H9 (cell line): ENCODE results near the gene HNRNPK. TPM values are rescaled to one million over a fixed set of nuclear protein-coding genes. Genes with fewer than 3 reads are reported as not detected.

Experiments used
- DNase-seq: peaks from one replicate; pipeline ENCODE4 v3.0.0-alpha.2; 2017
- H2AFZ ChIP-seq: one replicate; pipeline ENCODE4 v1.6.1; 2013; ENCODE audit warnings: mild to moderate bottlenecking, low read length, control low read depth, moderate library complexity
- H2AK5ac ChIP-seq: 2 replicates; pipeline ENCODE4 v1.6.1; 2013; ENCODE audit warnings: low read length, control low read depth, mixed read lengths; ENCODE audit not compliant: insufficient read length
- H2BK120ac ChIP-seq: one replicate; pipeline ENCODE4 v1.6.1; 2013; ENCODE audit warnings: low read depth, mild to moderate bottlenecking, low read length, control low read depth, inconsistent platforms; ENCODE audit not compliant: poor library complexity, severe bottlenecking
- H2BK12ac ChIP-seq: 2 replicates; pipeline ENCODE4 v1.6.1; 2013; ENCODE audit warnings: low read length, control low read depth, mixed read lengths, low read depth; ENCODE audit not compliant: insufficient read length
- H2BK15ac ChIP-seq: 2 replicates; pipeline ENCODE4 v1.6.1; 2013; ENCODE audit warnings: low read depth, low read length, control low read depth
- H2BK20ac ChIP-seq: one replicate; pipeline ENCODE4 v1.6.1; 2013; ENCODE audit warnings: low read depth, mild to moderate bottlenecking, low read length, control low read depth, inconsistent platforms; ENCODE audit not compliant: poor library complexity, severe bottlenecking
- H2BK5ac ChIP-seq: 2 replicates; pipeline ENCODE4 v1.6.1; 2013; ENCODE audit warnings: low read length, control low read depth, mixed read lengths; ENCODE audit not compliant: insufficient read length
- H3K14ac ChIP-seq: 2 replicates; pipeline ENCODE4 v1.6.1; 2013; ENCODE audit warnings: low read length, control low read depth; ENCODE audit not compliant: insufficient read depth
- H3K18ac ChIP-seq: 2 replicates; pipeline ENCODE4 v1.6.1; 2013; ENCODE audit warnings: low read depth, mild to moderate bottlenecking, mixed read lengths, low read length, control low read depth; ENCODE audit not compliant: insufficient read length
- H3K23ac ChIP-seq: 2 replicates; pipeline ENCODE4 v1.6.1; 2013; ENCODE audit warnings: low read length, control low read depth, mixed read lengths, low read depth; ENCODE audit not compliant: insufficient read length
- H3K23me2 ChIP-seq: 2 replicates; pipeline ENCODE4 v1.6.1; 2013; ENCODE audit warnings: low read depth, mild to moderate bottlenecking, mixed read lengths, low read length, control low read depth; ENCODE audit not compliant: insufficient read length, poor library complexity, severe bottlenecking
- H3K27ac ChIP-seq: 2 replicates; pipeline ENCODE4 v1.5.1; 2013; ENCODE audit warnings: low read length, control low read depth, mixed read lengths, low read depth; ENCODE audit not compliant: insufficient read length
- H3K27me3 ChIP-seq: 2 replicates; pipeline ENCODE4 v1.6.1; 2013; ENCODE audit warnings: low read length, control low read depth, inconsistent platforms; ENCODE audit not compliant: insufficient read depth
- H3K4ac ChIP-seq: 2 replicates; pipeline ENCODE4 v1.6.1; 2013; ENCODE audit warnings: low read depth, mild to moderate bottlenecking, control low read depth, inconsistent platforms, low read length, moderate library complexity
- H3K4me1 ChIP-seq: 2 replicates; pipeline ENCODE4 v1.6.1; 2013; ENCODE audit warnings: low read length, control low read depth, inconsistent platforms; ENCODE audit not compliant: insufficient read depth
- H3K4me2 ChIP-seq: 2 replicates; pipeline ENCODE4 v1.6.1; 2013; ENCODE audit warnings: low read length, control low read depth, mixed read lengths; ENCODE audit not compliant: insufficient read length, insufficient read depth
- H3K56ac ChIP-seq: 2 replicates; pipeline ENCODE4 v1.6.1; 2013; ENCODE audit warnings: low read depth, mild to moderate bottlenecking, mixed read lengths, low read length, control low read depth; ENCODE audit not compliant: insufficient read length
- H3K79me1 ChIP-seq: 2 replicates; pipeline ENCODE4 v1.6.1; 2013; ENCODE audit warnings: low read depth, mild to moderate bottlenecking, moderate library complexity, low read length, control low read depth, inconsistent platforms; ENCODE audit not compliant: insufficient read depth, poor library complexity, severe bottlenecking
- H3K79me2 ChIP-seq: 2 replicates; pipeline ENCODE4 v1.6.1; 2013; ENCODE audit warnings: low read length, control low read depth, inconsistent platforms; ENCODE audit not compliant: insufficient read depth
- H3K9ac ChIP-seq: 2 replicates; pipeline ENCODE4 v1.6.1; 2013; ENCODE audit warnings: low read length, control low read depth, mixed read lengths; ENCODE audit not compliant: insufficient read length; ENCODE audit errors: extremely low read depth
- H3K9me3 ChIP-seq: one replicate; pipeline ENCODE4 v1.6.1; 2013; ENCODE audit warnings: low read depth, low read length, inconsistent platforms; ENCODE audit not compliant: control insufficient read depth
- H3T11ph ChIP-seq: one replicate; pipeline ENCODE4 v1.6.1; 2013; ENCODE audit warnings: mild to moderate bottlenecking, low read length, control low read depth, inconsistent platforms
- H4K20me1 ChIP-seq: one replicate; pipeline ENCODE4 v1.6.1; 2013; ENCODE audit not compliant: control insufficient read depth, insufficient read length, insufficient read depth
- H4K5ac ChIP-seq: 2 replicates; pipeline ENCODE4 v1.6.1; 2013; ENCODE audit warnings: low read depth, mild to moderate bottlenecking, mixed read lengths, low read length, control low read depth; ENCODE audit not compliant: insufficient read length
- H4K8ac ChIP-seq: replicated peaks from 2 replicates; pipeline ENCODE4 v1.6.1; 2013; ENCODE audit warnings: low read length, control low read depth, mixed read lengths, low read depth; ENCODE audit not compliant: insufficient read length
- H4K91ac ChIP-seq: 2 replicates; pipeline ENCODE4 v1.6.1; 2013; ENCODE audit warnings: low read depth, mild to moderate bottlenecking, moderate library complexity, mixed read lengths, low read length, control low read depth; ENCODE audit not compliant: insufficient read length
- H3K27ac Mint-ChIP-seq, 3 experiments: 2 replicates in 2 of 3; 3 replicates in 1 of 3; pipeline ENCODE4 v1.8.0; 2020 to 2021; ENCODE audit warnings: mixed read lengths in 3 of 3, mild to moderate bottlenecking in 1 of 3, moderate library complexity in 1 of 3
- H3K27me3 Mint-ChIP-seq: 2 replicates; pipeline ENCODE4 v1.8.0; 2021; ENCODE audit warnings: low read depth, mild to moderate bottlenecking, moderate library complexity, mixed read lengths
- H3K36me3 Mint-ChIP-seq, 3 experiments: 2 replicates in 2 of 3; 3 replicates in 1 of 3; pipeline ENCODE4 v1.8.0; 2020 to 2021; ENCODE audit warnings: low read depth in 3 of 3, mixed read lengths in 3 of 3; ENCODE audit not compliant: insufficient read depth in 1 of 3
- H3K4me1 Mint-ChIP-seq, 2 experiments: 2 replicates each; pipeline ENCODE4 v1.8.0; 2020; ENCODE audit warnings: mixed read lengths in 2 of 2
- H3K4me3 Mint-ChIP-seq, 2 experiments: 2 replicates in 1 of 2; 3 replicates in 1 of 2; pipeline ENCODE4 v1.8.0; 2020 to 2021; ENCODE audit warnings: mild to moderate bottlenecking in 2 of 2, mixed read lengths in 2 of 2, moderate library complexity in 1 of 2
- H3K9me3 Mint-ChIP-seq, 2 experiments: 2 replicates in 1 of 2; 3 replicates in 1 of 2; pipeline ENCODE4 v1.8.0; 2020; ENCODE audit warnings: mild to moderate bottlenecking in 2 of 2, mixed read lengths in 2 of 2, moderate library complexity in 1 of 2
- WGBS: extraction: QIAGEN DNeasy Blood & Tissue Kit; methylation state at CpG from one replicate; pipeline ENCODE4 v1.1.7; 2013; ENCODE audit warnings: missing lambda C conversion rate, low lambda C conversion rate, mixed read lengths; ENCODE audit not compliant: insufficient read length; ENCODE audit errors: extremely low coverage; 5-methylcytosine and 5-hydroxymethylcytosine counted together
- total RNA-seq: library from RNA; stranded (reverse); gene quantifications from 2 replicates; pipeline ENCODE4 v1.2.1, GENCODE V29; 2021
- TF ChIP-seq, protein P1 (sequence below): fragments of 200-600 bp; sonication (generic); conservative IDR thresholded peaks from 3 replicates; pipeline ENCODE4 v1.8.0; 2021; ENCODE audit warnings: antibody characterized with exemption, mild to moderate bottlenecking

HNRNPK gene
- total RNA-seq, 1 experiment from 2014 or later = 790 TPM

DNA sequence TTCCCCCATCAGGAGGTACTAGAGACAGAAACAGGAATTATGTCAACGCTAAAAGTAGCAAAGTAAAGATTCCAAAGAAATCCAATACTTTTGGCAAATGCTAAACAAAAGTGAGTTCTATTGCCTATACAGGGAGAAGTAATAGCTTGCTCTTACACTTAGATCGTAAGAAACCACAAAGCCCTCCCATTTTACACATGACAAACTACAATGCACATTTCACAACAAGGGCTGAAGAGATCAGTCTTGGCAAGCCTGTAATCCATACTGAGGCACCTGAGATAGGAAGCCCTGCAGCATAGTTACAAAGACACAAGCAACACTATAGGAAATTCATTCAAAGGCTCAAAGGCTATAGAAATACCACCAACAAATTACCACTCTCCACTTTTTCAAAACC lies 7.7 kb downstream of the HNRNPK start:
- no peaks in the 10 kb centered on the region for H3K27me3 ChIP-seq
- no peaks in the 10 kb centered on the region for H3K9me3 Mint-ChIP-seq
- no peak overlapping the region for H2AK5ac ChIP-seq
- H3K4me2 ChIP-seq = no peak overlapping the region
- no peak overlapping the region for H3K9ac ChIP-seq
- no peak overlapping the region for H4K8ac ChIP-seq
- H4K5ac ChIP-seq = no peak overlapping the region
- H3K23me2 ChIP-seq = no peaks in the 10 kb centered on the region
- no peak overlapping the region for H4K91ac ChIP-seq
- H3K23ac ChIP-seq = no peak overlapping the region
- H3K4me1 Mint-ChIP-seq = peaks cover 14 to 21% of the 10 kb centered on the region in 2 experiments; a peak in 3 of 4 replicates
- no peak overlapping the region for H3K27ac ChIP-seq
- H3K4me1 ChIP-seq = no peaks in the 10 kb centered on the region
- H3K79me1 ChIP-seq = peaks cover 11% of the 10 kb centered on the region
- TF ChIP-seq, protein P1, sequence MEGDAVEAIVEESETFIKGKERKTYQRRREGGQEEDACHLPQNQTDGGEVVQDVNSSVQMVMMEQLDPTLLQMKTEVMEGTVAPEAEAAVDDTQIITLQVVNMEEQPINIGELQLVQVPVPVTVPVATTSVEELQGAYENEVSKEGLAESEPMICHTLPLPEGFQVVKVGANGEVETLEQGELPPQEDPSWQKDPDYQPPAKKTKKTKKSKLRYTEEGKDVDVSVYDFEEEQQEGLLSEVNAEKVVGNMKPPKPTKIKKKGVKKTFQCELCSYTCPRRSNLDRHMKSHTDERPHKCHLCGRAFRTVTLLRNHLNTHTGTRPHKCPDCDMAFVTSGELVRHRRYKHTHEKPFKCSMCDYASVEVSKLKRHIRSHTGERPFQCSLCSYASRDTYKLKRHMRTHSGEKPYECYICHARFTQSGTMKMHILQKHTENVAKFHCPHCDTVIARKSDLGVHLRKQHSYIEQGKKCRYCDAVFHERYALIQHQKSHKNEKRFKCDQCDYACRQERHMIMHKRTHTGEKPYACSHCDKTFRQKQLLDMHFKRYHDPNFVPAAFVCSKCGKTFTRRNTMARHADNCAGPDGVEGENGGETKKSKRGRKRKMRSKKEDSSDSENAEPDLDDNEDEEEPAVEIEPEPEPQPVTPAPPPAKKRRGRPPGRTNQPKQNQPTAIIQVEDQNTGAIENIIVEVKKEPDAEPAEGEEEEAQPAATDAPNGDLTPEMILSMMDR = no peak
- DNase-seq = no peak
- H3K36me3 Mint-ChIP-seq = peaks cover 84 to 98% (median 98%) of the 10 kb centered on the region in 3 experiments
- H2BK15ac ChIP-seq = no peak overlapping the region
- no CpG with 5 or more reads among the region's 2 CpGs for WGBS
- H3K79me2 ChIP-seq = peaks cover 9% of the 10 kb centered on the region
- no peaks in the 10 kb centered on the region for H4K20me1 ChIP-seq
- 0 out of 5 replicates have a peak overlapping the region, but pooled peaks of 1 of the 2 experiments have one; percentile 20 for H3K4me3 Mint-ChIP-seq
- H3T11ph ChIP-seq = no peak overlapping the region
- H3K27ac Mint-ChIP-seq = 0 out of 7 replicates have a peak overlapping the region, but pooled peaks of 1 of the 3 experiments have one; percentile 32
- H3K56ac ChIP-seq = no peak overlapping the region
- H2BK5ac ChIP-seq = no peak overlapping the region
- no peaks in the 10 kb centered on the region for H3K27me3 Mint-ChIP-seq
- no peaks in the 10 kb centered on the region for H3K9me3 ChIP-seq
- no peak overlapping the region for H3K18ac ChIP-seq
- no peak overlapping the region for H2AFZ ChIP-seq
- no peak overlapping the region for H3K4ac ChIP-seq
- H2BK20ac ChIP-seq = no peak overlapping the region
- no peak overlapping the region for H2BK12ac ChIP-seq
- H3K14ac ChIP-seq = no peak overlapping the region
- H2BK120ac ChIP-seq = no peak overlapping the region
